NCI-H1092 (cell line): ENCODE data around the gene GGT6.
"Not testable (repeated sequence)": the region's sequence is repeated elsewhere in the genome, so short reads cannot be mapped to it uniquely, and the experiment has no call there.

Source experiments
- DNase-seq: peaks from one replicate; lab custom pipeline; 2025; lab: John Stamatoyannopoulos, UW

Gene GGT6

GRCh38 chr17:4560421-4560820, at the start of gene GGT6:
TSS of gene GGT6 (minus strand) at chr17:4560577. CDS start at chr17:4560521, 56 bp downstream.
- no peak for DNase-seq

- no peak for DNase-seq
These were observed 49.8 kb upstream of the GGT6 start for GRCh38 chr17:4610162-4610561.

- DNase-seq: no peak
These were observed 49.4 kb upstream of the GGT6 start for GRCh38 chr17:4609761-4610160.

- DNase-seq: no peak
These were observed 47.4 kb upstream of the GGT6 start for GRCh38 chr17:4607773-4608187.

- no peak for DNase-seq
These were observed 46.9 kb upstream of the GGT6 start for GRCh38 chr17:4607261-4607741.

GRCh38 chr17:4605826-4606225, 45.4 kb upstream of the GGT6 start:
- no peak for DNase-seq

DNA sequence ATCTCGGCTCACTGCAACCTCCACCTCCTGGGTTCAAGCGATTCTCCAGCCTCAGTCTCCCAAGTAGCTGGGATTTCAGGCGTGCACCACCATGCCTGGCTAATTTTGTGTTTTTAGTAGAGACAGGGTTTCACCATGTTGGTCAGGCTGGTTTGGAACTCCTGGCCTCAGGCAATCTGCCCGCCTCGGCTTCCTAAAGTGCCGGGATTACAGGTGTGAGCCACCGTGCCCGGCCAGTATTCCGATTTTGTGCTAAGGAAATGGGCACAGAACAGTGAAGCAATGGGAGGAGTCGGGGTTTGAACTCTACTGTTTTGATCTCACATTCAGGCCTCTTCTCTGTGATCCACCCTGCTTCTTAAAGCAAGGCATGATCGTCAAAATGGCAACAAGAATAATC, 44.4 kb upstream of the GGT6 start:
- DNase-seq: not testable (repeated sequence)

DNA sequence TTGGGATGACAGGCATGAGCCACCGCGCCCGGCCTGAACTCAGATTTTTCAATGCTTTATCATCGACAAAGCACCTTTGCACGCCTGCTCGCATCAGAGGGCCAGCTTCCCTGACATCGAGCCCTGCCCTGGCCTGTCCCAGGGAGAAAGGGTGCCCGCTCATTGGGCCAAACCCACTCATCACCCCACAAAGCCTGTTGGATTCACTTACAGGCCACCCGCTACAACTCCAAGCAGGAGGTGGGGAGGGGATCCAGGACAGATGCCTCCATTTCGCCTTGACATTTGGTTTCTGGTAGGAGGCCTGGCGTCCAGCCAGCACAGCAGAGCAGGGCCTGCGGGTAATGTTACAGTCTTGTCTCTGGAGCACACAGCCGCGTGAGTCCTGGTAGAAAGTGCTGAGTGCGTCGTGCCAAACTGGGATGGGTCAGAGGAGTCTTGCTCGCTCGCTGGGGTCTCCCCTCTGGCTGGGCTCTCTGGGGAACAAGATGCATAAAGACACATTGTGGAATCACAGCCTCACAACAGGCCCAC, 43.8 kb upstream of the GGT6 start:
- peak; percentile 27 for DNase-seq

DNA sequence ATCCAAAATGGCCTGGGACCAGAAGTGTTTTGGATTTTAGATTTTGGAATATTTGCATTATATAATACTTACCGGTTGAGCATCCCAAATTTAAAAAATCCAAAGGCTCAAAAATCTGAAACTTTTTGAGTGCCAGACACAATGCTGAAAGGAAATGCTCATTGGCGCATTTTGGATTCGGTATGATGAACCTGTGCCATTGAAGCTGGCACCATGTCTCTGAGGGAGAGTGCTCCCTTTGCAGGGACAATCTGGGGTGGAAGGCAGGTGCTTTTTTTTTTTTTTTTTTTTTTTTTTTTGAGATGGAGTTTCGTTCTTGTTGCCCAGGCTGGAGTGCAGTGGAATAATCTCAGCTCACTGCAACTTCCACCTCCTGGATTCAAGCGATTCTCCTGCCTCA, 41.7 kb upstream of the GGT6 start:
- DNase-seq: no peak

DNA sequence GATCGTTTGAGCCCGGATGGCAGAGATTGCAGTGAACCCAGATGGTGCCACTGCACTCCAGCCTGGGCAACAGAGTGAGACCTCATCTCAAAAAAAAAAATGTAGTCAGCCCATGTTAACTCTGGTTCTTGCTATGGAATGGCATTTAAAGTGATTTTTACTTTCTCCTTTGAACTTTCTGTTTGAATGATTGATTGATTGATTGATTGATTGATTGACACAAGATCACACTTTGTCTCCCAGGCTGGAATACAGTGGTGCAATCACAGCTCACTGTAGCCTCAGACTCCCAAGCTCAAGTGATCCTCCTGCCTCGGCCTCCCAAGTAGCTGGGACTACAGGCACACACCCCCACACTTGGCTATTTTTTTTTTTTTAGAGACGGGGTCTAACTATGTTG, 40.9 kb upstream of the GGT6 start:
- DNase-seq: no peak

GRCh38 chr17:4600563-4600962, 40.2 kb upstream of the GGT6 start:
- no peak for DNase-seq

DNA sequence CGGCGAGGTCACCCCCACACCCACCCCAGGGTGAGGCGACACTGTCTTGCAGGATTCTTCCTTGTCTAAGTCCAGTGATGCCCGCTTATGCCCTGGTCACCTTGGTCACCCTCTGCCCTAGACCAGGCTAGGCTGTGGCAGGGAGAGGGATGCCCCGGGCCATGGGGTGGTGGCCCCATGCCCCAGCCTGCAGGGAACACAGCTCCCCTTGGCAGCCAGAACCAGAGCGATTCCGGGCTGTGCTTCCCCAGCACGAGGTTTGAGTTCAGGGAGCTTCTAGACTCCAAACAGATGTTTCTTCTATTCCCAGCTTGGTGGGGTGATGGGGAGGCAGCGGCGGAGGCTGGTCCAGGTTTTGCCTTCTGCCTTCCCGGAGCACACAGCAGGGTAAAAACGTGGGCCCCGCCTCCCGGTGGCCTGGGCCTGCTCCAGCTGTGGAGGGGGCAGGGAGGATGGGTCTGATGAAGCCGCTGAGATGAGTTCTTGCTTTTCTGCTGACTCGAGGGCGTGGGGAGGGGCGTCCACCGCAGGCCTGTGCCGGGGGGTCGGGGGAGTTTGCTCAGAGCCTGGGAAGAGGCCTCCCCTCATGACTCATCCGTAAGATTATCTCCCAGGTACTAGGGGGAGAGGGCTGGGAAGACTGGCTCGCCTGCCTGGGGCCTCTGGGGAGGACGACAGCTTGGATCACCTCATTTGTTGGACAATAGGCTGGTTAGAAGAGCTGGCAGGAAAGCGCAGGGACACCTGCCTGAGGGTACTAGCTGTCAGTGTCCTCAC, 39.3 kb upstream of the GGT6 start:
- DNase-seq: no peak

GRCh38 chr17:4598776-4599504, 38.6 kb upstream of the GGT6 start:
- no peak for DNase-seq

DNA sequence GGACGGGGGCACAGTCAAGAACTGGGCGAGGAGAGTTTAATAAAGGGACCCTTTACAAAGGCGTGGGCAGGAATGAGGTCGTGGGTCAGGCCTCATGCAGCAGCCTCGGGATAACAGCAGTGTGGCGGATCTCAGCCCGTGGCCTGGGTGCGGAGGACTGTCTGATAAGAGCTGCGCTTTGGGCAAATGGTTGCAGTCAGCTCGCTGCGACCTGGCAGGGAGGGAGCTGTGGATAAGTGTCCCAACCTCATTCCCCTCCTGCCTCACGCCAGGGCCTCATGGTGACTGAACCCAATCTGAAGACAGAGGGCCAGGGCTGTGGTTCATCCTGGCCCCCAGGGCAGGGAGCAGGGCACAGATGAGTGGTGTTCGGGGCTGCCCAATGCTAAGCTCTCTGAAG, 37.6 kb upstream of the GGT6 start:
- no peak for DNase-seq

- no peak for DNase-seq
These were observed 36.4 kb upstream of the GGT6 start for GRCh38 chr17:4596636-4597380.

DNA sequence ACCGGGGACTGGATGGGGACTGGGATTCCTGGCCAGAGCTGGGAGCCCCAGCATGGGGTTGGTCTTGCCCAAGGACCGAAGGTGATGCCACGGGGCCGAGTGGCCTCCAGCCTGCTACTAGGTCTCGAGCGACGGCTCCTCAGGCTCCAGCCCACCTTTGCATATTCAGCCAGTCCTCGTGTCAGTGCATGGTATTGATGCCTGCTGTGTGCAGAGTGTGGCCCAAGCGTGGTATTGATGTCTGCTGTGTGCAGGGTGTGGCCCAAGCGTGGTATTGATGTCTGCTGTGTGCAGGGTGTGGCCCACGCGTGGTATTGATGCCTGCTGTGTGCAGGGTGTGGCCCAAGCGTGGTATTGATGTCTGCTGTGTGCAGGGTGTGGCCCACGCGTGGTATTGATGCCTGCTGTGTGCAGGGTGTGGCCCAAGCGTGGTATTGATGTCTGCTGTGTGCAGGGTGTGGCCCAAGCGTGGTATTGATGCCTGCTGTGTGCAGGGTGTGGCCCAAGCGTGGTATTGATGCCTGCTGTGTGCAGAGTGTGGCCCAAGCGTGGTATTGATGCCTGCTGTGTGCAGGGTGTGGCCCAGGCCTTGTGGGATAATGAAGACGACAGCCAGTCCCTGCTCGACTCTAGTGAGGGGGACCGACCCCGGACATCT, 35.4 kb upstream of the GGT6 start:
- not testable (repeated sequence) for DNase-seq

GRCh38 chr17:4594931-4595684, 34.7 kb upstream of the GGT6 start:
- DNase-seq: no peak

- no peak for DNase-seq
These were observed 34.0 kb upstream of the GGT6 start for GRCh38 chr17:4594406-4594805.

GRCh38 chr17:4593021-4593421, 32.6 kb upstream of the GGT6 start:
- DNase-seq: no peak

- no peak for DNase-seq
These were observed 32.0 kb upstream of the GGT6 start for GRCh38 chr17:4592240-4593005.
